AG09309 (cell line): ENCODE measurements around the gene BMPER.

Experiments used
- DNase-seq: peaks from one replicate; pipeline ENCODE4 v3.0.0-alpha.2; 2010; ENCODE audit warnings: low read depth
- H3K4me3 ChIP-seq: 2 replicates; pipeline ENCODE4 v1.5.1; 2011; ENCODE audit warnings: mild to moderate bottlenecking, low read depth, low read length, moderate library complexity; ENCODE audit not compliant: control insufficient read depth
- TF ChIP-seq, protein P1 (sequence below): IDR thresholded peaks from 2 replicates; pipeline ENCODE4 v1.5.1; 2011; ENCODE audit warnings: mild to moderate bottlenecking, low read depth, low read length, inconsistent platforms; ENCODE audit not compliant: insufficient read depth, control insufficient read depth; ENCODE audit errors: missing control alignments

The BMPER gene

GRCh38 chr7:34108165-34108564 lies 202.8 kb downstream of the BMPER start:
- no peak overlapping the region for H3K4me3 ChIP-seq
- DNase-seq: peak; percentile 60
- TF ChIP-seq, protein P1, sequence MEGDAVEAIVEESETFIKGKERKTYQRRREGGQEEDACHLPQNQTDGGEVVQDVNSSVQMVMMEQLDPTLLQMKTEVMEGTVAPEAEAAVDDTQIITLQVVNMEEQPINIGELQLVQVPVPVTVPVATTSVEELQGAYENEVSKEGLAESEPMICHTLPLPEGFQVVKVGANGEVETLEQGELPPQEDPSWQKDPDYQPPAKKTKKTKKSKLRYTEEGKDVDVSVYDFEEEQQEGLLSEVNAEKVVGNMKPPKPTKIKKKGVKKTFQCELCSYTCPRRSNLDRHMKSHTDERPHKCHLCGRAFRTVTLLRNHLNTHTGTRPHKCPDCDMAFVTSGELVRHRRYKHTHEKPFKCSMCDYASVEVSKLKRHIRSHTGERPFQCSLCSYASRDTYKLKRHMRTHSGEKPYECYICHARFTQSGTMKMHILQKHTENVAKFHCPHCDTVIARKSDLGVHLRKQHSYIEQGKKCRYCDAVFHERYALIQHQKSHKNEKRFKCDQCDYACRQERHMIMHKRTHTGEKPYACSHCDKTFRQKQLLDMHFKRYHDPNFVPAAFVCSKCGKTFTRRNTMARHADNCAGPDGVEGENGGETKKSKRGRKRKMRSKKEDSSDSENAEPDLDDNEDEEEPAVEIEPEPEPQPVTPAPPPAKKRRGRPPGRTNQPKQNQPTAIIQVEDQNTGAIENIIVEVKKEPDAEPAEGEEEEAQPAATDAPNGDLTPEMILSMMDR: no peak

- no peak overlapping the region for H3K4me3 ChIP-seq
- TF ChIP-seq, protein P1: no peak
- no peak for DNase-seq
Observed at GRCh38 chr7:34109936-34110780, 204.8 kb downstream of the BMPER start.

- no peak overlapping the region for H3K4me3 ChIP-seq
- TF ChIP-seq, protein P1: no peak
- DNase-seq: no peak
Observed at GRCh38 chr7:34111031-34111430, 205.7 kb downstream of the BMPER start.

- TF ChIP-seq, protein P1: no peak
- no peak overlapping the region for H3K4me3 ChIP-seq
- DNase-seq: no peak
Observed at GRCh38 chr7:34115503-34115902, 210.2 kb downstream of the BMPER start.

- TF ChIP-seq, protein P1: no peak
- no peak overlapping the region for H3K4me3 ChIP-seq
- no peak for DNase-seq
Observed at GRCh38 chr7:34117573-34117972, 212.2 kb downstream of the BMPER start.

DNA sequence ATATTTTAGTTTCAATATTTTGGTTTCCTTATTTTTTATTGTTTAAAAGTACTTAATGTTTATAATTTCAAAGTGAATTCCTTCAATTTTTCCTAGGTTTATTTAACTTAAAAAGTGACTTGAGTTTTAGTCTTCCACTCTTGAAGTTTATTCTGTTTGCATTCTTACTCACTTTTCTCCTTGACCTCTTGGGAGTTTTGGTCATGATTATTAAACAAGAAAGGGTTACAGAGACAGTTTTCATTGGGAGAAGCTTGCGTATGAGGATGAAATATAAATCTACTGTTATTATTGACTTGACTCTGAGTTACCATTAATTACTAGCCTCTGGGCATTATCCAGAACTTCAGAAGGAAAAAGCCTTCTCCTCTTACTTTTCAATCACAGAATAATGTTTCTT lies 216.0 kb downstream of the BMPER start:
- H3K4me3 ChIP-seq: no peak overlapping the region
- TF ChIP-seq, protein P1: no peak
- DNase-seq: no peak
